Mesodermal cell (in vitro differentiated cells): ENCODE results near the gene HOMER2.

Source experiments
- H3K27ac ChIP-seq: 2 replicates; pipeline ENCODE4 v1.7.0; 2013; ENCODE audit warnings: mild to moderate bottlenecking, low read depth, low read length, moderate library complexity; ENCODE audit not compliant: severe bottlenecking
- H3K36me3 ChIP-seq: 2 replicates; pipeline ENCODE4 v1.7.1; 2013; ENCODE audit warnings: mild to moderate bottlenecking, low read length, moderate library complexity; ENCODE audit not compliant: control insufficient read depth, insufficient read depth
- H3K4me1 ChIP-seq: one replicate; pipeline ENCODE4 v1.7.1; 2013; ENCODE audit warnings: mild to moderate bottlenecking, low read length; ENCODE audit not compliant: insufficient read depth, control insufficient read depth, poor library complexity, severe bottlenecking
- H3K4me3 ChIP-seq: 2 replicates; pipeline ENCODE4 v1.7.0; 2013; ENCODE audit warnings: low read length, control low read depth, mild to moderate bottlenecking; ENCODE audit not compliant: insufficient read depth, poor library complexity, severe bottlenecking; ENCODE audit errors: extremely low read depth
- H3K9me3 ChIP-seq: 2 replicates; pipeline ENCODE4 v1.7.1; 2013; ENCODE audit warnings: mild to moderate bottlenecking, low read length, moderate library complexity; ENCODE audit not compliant: control insufficient read depth
- WGBS, 2 experiments: methylation state at CpG; one replicate each; pipeline ENCODE4 v1.1.5; 2013; ENCODE audit warnings: missing lambda C conversion rate in 2 of 2; ENCODE audit not compliant: insufficient coverage in 2 of 2; 5-methylcytosine and 5-hydroxymethylcytosine counted together

HOMER2 gene

GRCh38 chr15:82930461-82930860 lies 22.1 kb downstream of the HOMER2 start:
- Histone ChIP-seq H3K9me3 (no peaks in the 10 kb centered on the region), H3K4me1 (no peaks in the 10 kb centered on the region), H3K27ac (no peak overlapping the region), H3K4me3 (no peak overlapping the region), H3K36me3 (no peaks in the 10 kb centered on the region)
- 81 to 94% methylated on average over 2 of the region's 2 CpGs for WGBS, 2 experiments

- Histone ChIP-seq H3K4me3 (no peak overlapping the region), H3K36me3 (no peaks in the 10 kb centered on the region), H3K9me3 (no peaks in the 10 kb centered on the region), H3K27ac (no peak overlapping the region), H3K4me1 (no peaks in the 10 kb centered on the region)
- WGBS, 2 experiments = 71 to 100% methylated on average over 1 of the region's 2 CpGs
Observed at GRCh38 chr15:82928711-82929110, 23.8 kb downstream of the HOMER2 start.

GRCh38 chr15:82923744-82924143 lies 28.8 kb downstream of the HOMER2 start:
- Histone ChIP-seq H3K36me3 (no peaks in the 10 kb centered on the region), H3K27ac (no peak overlapping the region), H3K4me3 (no peak overlapping the region), H3K4me1 (no peaks in the 10 kb centered on the region), H3K9me3 (no peaks in the 10 kb centered on the region)
- WGBS, 2 experiments = 90 to 95% methylated on average over 6 to 7 of the region's 7 CpGs

- Histone ChIP-seq H3K36me3 (no peaks in the 10 kb centered on the region), H3K4me3 (no peak overlapping the region), H3K27ac (no peak overlapping the region), H3K4me1 (no peaks in the 10 kb centered on the region), H3K9me3 (no peaks in the 10 kb centered on the region)
- 90 to 93% methylated on average over 4 of the region's 4 CpGs for WGBS, 2 experiments
Observed at GRCh38 chr15:82922737-82923136, 29.8 kb downstream of the HOMER2 start.

GRCh38 chr15:82921939-82922338 lies 30.6 kb downstream of the HOMER2 start:
- Histone ChIP-seq H3K9me3 (no peaks in the 10 kb centered on the region), H3K4me3 (no peak overlapping the region), H3K27ac (no peak overlapping the region), H3K36me3 (no peaks in the 10 kb centered on the region), H3K4me1 (no peaks in the 10 kb centered on the region)

GRCh38 chr15:82921242-82921641 lies 31.3 kb downstream of the HOMER2 start:
- Histone ChIP-seq H3K36me3 (no peaks in the 10 kb centered on the region), H3K9me3 (no peaks in the 10 kb centered on the region), H3K4me1 (no peaks in the 10 kb centered on the region), H3K27ac (no peak overlapping the region), H3K4me3 (no peak overlapping the region)
- WGBS, 2 experiments = 91 to 97% methylated on average over 8 of the region's 8 CpGs

GRCh38 chr15:82919231-82919886 lies 33.2 kb downstream of the HOMER2 start:
- 59 to 86% methylated on average over 2 to 3 of the region's 6 CpGs for WGBS, 2 experiments

GRCh38 chr15:82918607-82919230 lies 33.8 kb downstream of the HOMER2 start:
- H3K36me3 ChIP-seq = no peaks in the 10 kb centered on the region
- no peak overlapping the region for H3K27ac ChIP-seq
- H3K4me3 ChIP-seq = no peak overlapping the region
- no peaks in the 10 kb centered on the region for H3K9me3 ChIP-seq
- no peaks in the 10 kb centered on the region for H3K4me1 ChIP-seq
- WGBS, 2 experiments = 87 to 97% methylated on average over 6 of the region's 6 CpGs

More at GRCh38 chr15:82919231-82919886, 33.2 kb downstream of the HOMER2 start:
- Histone ChIP-seq H3K9me3 (no peaks in the 10 kb centered on the region), H3K36me3 (no peaks in the 10 kb centered on the region), H3K4me1 (no peaks in the 10 kb centered on the region), H3K4me3 (no peak overlapping the region), H3K27ac (no peak overlapping the region)

- Histone ChIP-seq H3K27ac (no peak overlapping the region), H3K4me1 (no peaks in the 10 kb centered on the region), H3K9me3 (no peaks in the 10 kb centered on the region), H3K36me3 (no peaks in the 10 kb centered on the region), H3K4me3 (no peak overlapping the region)
- WGBS, 2 experiments = 91 to 92% methylated on average over 5 to 6 of the region's 6 CpGs
Observed at GRCh38 chr15:82918162-82918561, 34.4 kb downstream of the HOMER2 start.

- WGBS, 2 experiments = 90 to 93% methylated on average over 5 to 6 of the region's 7 CpGs
- Histone ChIP-seq H3K4me1 (no peaks in the 10 kb centered on the region), H3K4me3 (no peak overlapping the region), H3K9me3 (no peaks in the 10 kb centered on the region), H3K27ac (no peak overlapping the region), H3K36me3 (no peaks in the 10 kb centered on the region)
Observed at GRCh38 chr15:82917249-82917648, 35.3 kb downstream of the HOMER2 start.

- Histone ChIP-seq H3K27ac (no peak overlapping the region), H3K4me3 (no peak overlapping the region), H3K36me3 (no peaks in the 10 kb centered on the region), H3K4me1 (no peaks in the 10 kb centered on the region), H3K9me3 (no peaks in the 10 kb centered on the region)
- 88 to 90% methylated on average over 7 of the region's 13 CpGs for WGBS, 2 experiments
Observed at GRCh38 chr15:82916161-82916952, 36.2 kb downstream of the HOMER2 start.
